AG08396 (cell line): ENCODE measurements around the gene ZCCHC2.

ENCODE experiments used
- DNase-seq: peaks from one replicate; pipeline ENCODE4 v3.0.0; 2012; ENCODE audit warnings: low spot score, mixed read lengths

Gene ZCCHC2

DNA sequence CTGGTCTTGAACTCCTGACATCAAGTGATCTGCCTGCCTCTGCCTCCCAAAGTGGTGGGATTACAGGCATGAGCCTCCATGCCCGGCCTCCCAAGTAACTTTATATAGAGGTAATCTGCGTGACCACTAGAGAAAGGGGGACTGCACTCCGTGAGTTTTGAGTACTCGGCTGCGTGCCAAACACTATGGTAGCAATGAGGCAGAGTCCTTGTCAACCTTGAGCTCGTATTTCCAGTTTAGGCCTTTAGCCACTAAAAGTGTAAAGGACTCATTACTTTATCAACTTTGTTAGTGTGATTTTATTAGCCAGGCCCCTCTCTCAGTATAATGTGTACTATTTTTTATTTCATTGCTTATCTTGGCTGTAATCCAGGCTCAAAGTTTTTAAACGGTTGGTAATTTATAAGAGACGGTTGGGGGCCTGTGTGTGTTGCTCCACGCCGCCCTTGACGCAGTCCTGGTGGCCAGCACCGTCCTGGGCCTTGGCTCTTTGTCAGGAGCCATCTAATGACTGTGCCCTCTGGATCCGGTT, 56.2 kb downstream of the ZCCHC2 start:
- no peak for DNase-seq

DNA sequence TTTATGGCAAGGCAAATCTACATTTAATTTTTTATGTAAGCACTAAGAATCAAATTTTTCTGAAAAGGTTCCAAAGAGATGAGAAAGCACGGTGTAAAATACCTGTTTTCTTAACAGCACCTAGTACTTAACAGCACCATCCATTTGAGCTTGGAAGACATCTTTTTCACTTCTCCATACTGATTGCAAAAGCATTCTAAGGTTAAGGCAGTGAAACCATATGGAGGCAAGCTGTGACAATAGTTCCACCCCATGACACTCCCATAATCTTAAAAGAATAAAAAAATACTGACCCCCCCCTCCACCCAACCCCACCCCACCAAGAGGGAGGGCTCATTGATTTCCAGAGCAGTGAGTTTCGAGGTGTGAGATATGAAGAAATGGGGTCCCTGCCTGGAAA, 60.6 kb downstream of the ZCCHC2 start:
- no peak for DNase-seq

DNA sequence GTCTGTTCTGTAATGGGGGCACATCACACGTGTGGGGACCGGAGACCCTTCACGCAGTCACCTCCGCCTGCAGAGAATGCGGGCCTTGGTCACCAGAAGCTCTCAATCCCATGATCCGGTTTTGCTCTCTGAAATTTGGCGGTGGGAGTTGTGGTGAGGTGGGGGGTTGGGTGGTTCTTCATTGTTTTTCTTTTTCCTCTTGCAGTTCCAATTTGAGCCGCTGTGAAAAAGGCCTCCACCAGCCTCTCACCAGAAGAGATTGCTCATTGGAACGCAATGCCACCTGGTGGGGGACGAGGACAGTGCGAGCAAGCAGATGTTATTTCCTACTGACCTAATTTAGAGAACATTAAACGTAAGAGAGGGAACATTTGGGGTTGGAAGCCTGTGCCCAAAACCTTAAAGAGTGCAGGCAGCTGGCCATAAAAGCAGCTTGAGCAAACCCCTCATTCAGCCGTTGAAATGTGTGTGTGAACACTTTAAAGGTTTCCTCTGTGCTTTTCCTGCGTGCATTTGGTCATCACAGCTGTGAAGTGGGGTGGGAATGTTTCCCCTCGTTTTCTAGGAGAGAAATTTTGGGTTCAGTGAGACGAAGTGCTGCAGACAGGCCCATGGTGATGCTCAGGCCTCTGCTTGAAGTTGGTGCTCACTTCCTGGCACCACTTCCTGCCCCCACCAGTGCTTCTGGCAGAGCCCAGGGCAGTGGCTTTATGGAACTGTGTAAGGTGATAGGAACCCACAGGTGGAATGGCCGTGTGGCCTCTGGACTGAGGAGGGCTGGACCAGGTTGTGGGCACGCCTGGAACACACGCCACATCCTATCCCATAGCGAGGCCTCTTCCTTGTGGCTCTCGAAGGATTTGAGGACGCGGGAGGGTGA, 61.7 kb downstream of the ZCCHC2 start:
- DNase-seq = peak; percentile 88

DNA sequence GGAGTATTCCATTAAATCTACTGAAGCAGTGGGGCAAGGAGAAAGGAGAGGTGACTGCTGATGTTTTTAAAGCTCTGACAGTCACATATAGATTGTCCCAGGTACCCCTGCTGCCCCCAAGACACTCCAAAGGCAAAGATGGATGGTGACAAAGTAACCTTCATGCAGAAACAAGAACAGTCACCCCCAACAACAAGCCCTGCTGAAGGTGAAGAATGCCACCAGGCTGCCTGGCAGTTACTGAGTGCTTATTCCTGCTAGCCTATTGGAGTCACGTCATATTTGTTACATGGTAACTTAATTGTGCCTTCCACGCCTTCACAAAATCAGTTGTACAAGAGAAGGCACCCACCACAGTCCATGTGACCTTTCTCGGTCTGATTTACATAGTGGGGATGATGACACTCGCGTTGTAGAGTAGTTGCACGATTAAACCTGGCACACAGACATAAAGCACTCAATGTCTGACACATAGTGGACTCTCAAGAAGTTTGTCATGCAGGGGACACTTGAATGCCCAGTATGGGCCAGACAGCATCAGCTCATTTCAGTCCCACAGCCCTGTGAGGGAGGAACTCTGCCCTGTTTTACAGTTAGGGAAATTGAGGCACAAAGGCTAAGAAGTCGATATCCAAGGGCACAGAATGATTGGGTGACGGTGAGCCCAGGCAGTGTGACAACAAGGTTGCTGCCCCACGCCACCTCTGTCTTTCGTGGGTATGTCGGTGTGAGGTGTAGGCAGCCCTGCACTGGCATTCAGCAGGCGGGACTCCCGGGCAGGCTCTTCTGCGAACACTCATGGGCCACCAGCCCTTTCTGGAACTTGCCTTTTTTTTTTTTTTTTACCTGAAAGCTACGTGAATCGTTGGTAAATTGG, 62.7 kb downstream of the ZCCHC2 start:
- no peak for DNase-seq

DNA sequence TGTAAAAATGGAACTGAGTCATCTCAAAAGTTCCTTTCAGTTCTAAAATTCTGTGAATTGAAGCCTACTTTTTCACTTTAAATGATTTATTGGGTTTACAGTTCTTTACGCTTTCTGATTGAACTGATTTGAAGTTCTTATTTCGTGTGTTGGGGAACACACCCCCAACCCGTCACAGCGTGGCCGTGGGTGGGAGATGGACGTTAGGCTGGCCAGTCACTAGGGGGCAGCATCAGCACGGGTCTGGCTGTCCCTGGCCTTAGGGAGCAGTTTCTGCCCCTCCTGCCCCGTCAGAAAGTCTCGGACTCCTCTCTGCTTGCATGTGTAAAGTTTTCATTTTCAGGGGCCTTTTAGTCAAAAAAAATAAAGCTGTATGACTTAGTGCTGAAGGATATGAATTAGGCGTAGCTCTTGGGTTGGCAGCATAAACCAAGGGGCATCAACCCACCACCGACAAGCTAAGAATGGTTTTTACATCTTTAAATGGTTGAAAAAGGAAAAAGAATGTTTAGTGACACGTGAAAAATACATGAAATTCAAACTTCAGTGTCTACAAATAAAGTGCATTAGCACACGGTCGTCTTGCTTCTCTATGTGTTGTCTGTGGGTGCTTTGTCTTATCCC, 63.4 kb downstream of the ZCCHC2 start:
- peak; percentile 89 for DNase-seq

DNA sequence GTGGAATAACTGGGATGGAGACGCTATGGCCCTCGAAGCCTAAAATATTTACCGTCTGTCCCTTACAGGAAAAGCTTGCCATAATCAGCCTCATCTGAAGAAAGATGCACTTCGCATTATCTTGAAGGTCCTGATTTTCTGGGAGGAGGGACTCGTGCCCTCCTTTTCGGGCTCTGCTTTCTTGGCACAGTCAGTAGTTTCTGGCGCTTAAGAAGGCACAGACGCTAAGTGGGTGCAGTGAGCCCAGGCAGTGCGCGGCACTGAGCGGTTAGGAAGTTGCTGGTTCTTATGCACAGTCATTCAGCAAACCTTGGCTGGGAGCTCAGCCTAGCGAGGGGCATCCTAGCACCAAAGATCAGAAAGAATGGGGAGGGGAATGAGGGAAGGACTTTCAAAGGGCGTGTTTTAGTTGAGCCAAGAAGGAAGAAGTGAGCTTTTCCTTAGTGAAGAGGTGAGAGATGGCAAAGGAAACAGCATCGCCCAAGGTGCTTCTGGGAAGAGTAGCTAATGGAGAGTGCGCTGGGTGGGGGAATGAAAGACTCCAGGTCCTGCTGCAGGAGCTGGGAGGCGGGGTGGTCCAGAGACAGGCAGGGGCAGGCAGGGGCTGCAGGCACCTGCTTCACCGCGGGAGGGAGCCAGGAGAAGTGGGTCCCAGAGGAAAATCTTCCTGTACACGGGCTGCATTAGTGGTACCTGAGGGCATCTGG, 64.1 kb downstream of the ZCCHC2 start:
- DNase-seq = no peak

DNA sequence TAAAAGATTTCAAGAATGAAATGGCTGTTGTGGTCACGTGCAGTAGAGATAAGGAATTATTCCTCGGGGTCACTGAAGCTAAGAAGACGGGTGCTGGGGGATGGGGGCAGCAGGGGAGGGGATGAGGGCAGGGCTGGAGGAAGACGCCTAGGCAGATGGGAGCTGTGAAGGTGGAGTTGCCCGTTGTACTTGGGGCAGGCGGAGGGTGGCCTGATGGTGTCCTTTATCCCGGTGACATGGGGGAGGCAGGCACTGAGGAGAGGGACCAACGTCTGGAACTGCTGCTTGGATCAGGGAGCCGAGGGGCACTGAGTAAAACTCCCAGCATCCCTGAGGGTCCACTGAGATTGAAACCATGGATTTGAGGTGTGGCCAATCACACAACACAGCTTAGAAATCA, 64.9 kb downstream of the ZCCHC2 start:
- no peak for DNase-seq

DNA sequence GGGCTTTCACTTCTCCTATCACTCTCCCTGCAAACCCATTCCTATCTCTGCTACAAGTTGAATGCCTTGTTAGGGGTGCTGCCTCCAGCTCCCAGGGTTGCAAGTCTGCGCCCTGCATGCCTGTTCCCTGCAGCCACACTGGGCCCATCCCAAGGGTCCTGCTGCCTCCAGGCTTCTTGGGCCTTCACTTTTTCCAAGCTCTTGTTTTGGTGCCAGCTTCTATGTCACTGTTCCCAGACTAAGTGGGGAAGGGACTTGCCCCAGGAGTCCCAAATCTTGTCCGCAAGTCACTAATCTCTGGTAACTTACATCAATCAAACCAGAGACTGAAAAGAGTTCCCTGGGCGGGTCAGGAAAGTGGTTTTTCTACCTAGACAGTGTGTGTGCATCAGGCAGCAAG, 65.4 kb downstream of the ZCCHC2 start:
- no peak for DNase-seq

DNA sequence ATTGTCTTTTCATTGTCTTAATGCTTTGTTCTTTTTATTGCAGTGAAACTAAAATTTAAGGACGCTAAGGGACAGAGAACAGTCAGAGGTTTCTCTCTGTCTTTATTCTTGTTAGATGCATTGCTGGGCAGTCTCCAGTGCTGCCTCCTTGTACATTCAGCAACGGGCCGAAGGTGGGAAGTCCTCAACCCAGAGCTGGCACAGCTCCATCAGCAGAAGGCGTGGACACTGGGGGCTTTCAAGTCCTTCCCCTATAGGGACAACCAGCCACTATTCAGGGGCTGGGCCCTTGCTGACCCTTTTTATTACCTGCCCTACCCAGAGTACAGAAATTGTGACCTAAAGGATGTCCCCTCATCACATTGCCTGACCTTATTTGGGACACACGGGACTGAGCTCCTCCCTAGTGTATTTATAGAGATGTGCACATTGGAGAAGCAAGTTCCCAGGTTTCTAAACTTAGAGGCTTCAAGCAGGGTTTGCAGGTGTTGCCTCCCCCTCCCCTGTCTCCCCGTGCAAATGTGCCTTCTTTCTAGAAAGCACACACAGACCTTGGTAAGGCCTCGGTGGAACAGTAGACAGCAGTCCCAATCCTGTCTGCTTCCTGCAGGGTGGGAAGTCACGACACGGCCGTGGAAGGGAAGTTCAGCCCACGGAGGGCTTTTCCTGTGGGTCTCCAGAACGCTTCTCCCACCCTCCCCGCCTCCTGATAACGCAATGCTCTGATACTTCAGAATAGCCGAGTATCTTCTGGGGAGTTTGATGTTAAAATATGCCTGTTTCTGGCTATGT, 68.2 kb downstream of the ZCCHC2 start:
- DNase-seq = no peak

DNA sequence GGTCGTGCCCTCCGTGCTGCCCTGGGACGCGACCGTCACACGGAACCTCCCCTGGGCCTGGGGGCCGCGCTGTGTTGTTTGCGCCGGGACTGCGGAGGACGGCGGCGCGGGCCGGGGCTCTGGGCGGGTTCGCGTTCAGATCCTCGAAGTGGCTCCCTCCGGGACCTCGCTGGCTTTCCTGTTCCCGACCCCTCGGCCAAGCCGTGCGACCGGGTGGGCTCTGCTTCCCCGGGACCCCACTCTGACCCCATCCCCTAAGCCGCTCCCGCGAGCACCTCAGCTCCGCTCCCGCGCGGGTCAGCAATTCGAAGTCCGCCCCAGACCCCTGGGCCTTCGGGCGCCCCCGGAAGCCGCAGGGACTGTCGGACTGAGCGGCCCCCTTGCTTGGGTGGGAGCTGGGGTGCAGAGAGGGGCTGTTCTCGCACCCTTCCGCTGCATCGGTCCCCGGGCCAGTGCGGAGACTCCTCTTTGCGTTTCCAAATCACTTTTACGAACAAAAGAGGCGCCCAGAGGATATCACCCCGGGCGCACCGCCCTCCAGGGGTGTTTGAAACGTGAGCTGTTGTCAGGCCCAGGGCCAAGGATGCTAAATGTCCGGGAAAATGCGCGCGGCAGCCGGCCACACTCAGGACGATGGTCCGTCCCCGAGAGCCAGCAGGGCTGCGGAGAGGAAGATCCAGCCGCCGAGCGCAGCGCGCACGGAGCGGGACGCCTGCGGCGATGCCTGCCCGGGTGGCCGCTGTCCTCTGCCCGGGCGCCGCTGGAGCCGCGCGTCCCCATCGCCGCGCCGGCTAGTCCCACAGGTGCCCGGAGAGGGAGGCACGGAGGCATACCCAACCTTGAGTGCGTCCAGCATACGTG, 73.5 kb downstream of the ZCCHC2 start:
- DNase-seq = peak; percentile 49

DNA sequence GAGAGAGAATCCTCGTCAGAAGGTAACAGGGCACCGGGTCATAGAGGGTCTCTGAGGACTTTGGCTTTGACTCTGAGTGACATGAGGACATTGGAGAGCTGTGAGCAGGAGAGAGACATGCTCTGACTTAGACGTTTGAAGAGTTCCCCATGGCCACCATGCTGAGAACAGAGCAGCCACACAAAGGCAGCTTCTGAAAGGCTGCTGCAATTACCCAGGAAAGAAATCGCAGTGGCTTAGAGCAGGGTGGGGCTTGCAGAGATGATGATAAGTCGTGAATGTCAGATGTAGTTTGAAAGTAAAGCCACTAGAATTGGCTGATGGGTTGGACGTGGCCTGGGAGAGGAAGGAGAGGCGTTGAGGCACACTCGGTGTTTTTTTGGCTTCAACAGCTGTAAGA, 79.0 kb downstream of the ZCCHC2 start:
- DNase-seq = no peak

DNA sequence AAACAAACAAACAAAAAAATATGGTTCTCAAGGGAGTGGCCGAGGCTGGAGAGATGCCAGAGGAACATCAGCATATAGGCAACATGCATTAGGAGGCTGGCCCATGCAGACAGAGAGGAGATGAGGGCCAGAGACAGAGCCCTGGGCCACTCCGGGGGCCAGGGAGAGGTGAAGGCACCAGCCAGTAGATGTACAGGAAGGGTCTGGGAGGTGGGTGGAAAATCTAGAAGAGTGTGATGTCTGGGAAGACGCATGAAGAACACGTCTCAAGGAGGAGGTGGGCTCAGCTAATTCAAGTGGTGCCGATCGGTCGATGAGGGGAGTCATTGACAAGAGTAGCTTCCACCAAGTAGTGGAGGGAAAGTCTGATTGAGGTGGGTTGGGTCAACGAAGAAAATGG, 79.9 kb downstream of the ZCCHC2 start:
- DNase-seq = no peak

DNA sequence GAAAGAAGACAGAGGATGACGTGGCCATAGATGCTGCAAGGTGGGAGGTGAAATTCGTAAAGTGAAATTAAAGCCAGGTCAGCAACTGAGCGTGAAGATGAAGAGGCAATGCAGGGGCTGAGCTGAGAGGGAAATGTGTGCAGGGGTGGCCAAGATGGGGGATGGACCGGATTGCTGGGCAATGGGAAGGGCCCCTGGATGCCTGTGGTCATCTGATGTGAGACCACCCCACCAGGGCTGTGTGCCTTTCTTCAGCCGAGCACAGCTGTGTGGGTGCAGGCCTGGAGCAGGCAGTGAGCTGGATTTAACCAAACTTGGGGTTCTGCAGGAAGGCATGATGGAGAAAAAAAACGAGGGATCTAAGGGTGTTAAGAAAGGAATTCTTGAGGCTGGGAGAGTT, 80.4 kb downstream of the ZCCHC2 start:
- no peak for DNase-seq

DNA sequence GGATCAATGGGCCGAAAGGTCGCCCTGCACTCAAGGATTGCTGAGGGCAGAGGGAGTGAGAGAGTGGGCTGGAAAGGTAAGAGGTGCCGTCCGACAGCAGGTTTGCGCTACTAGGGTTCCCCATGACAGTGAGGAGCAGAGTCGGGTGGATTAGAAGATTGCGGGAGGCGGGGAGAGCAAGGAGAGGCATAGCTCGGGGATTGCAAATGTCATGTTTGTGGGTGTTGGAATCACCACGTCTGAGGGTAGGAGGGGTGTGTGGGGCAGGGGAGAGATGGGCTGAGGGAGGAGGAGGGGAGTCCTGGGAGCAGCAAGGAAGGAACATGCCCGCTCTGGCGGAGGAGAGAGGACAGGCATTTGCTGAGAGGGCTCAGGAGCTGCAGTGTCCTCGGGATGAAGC, 81.2 kb downstream of the ZCCHC2 start:
- DNase-seq = no peak

DNA sequence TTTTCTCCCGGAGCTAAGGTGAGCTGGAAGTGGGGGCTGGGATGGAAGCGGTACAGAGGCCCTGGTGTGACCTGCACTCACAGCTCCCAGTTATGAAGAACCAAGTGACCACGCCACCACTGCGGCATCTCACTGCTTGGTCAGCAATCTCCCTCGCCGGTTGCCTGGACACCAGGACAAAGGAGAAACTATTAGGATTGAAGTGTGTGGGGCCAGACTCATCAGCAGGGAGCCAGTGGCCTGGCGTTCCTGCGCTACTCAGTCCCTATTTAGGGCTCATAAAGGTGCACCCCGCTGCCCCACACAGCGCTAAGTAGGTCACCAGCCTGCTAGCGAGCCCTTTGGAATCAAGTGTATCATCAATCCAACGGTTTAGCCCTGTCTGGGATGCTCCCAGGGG, 82.9 kb downstream of the ZCCHC2 start:
- DNase-seq = no peak

DNA sequence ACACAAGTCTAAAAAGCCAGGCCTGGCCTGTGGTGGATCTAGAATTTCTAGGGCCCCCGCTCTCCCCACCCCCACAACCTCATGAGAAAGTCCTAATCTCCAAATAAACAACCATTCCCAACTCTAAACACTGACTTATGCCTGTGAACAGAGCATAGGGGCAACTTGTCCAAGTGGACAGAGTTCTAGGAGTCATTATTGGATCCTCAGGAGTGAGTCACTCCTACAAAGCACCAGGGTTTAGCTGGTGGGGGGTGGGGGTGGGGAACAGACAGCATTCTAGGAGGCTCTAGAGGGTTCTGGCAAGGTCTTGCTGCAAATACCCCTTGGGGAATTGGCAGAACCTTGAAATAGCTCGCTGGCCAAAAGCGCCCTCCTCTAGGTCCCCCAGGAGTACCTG, 83.3 kb downstream of the ZCCHC2 start:
- DNase-seq = peak; percentile 50

DNA sequence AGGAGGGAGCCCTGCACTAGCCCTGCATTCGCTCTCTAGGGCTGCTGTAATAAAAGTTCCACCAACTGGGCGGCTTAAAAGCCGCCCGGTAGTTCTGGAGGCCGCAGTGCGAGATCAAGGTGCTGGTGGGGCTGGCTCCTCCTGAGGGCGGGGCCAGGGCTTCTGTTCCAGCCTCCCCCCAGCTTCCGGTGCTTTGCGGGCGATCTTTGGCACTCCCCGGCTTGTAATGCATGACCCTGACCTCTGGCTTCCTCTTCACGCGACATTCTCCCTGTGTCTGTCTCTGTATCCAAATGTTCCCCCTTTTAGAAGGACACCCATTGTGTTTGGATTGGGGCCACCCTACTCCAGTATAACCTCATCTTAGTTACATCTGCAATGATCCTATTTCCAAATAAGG, 84.5 kb downstream of the ZCCHC2 start:
- DNase-seq = no peak

DNA sequence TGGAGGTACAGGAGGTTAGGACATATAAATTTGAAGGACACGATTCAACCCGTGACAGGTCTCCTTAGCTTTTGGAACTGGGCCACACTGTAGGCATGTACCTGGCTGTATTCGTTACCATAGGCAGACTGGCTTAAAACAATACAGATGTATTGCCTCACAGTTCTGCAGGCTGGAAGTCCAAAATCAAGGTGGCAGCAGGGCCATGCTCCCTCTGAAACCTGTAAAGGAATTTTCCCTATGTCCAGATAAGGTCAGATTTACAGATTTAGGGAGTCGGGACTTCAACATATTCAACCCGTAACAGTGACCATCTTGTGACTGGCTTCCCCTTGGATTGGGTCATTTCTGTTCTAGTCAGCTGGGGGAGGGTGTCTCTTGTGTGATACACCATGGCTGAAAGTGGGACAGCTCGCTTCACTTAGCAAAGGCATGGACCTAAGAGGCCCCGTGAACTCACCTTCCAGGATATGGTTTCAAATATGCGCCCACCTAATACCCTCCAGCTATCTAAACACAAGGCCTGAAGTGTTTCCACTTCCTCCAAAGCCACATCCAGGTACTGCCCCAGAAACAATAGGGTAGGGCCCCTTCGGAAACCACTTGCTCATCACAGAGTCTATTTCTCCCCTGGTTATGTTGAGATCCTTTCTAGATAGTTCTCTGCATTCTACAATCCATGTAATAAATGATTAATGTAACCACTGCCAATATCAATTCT, 85.0 kb downstream of the ZCCHC2 start:
- no peak for DNase-seq

DNA sequence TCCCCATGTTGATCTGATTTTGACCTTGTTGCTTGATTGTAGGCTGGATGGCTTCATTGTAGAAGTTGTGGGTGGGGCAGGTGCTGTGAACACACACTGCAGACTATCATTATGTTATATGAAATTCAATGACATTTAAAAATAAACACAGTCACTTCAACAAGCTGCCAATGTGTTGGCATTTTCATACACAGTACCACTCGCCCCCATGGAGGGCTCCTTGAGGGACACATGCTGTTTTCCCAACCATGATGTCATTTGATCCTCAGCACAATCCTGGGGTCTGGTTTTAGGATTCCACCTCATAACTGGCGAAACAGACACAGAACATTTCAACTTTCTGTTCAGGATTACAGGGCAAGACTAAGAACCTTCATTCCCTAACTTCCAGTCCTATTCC, 86.9 kb downstream of the ZCCHC2 start:
- DNase-seq = no peak

DNA sequence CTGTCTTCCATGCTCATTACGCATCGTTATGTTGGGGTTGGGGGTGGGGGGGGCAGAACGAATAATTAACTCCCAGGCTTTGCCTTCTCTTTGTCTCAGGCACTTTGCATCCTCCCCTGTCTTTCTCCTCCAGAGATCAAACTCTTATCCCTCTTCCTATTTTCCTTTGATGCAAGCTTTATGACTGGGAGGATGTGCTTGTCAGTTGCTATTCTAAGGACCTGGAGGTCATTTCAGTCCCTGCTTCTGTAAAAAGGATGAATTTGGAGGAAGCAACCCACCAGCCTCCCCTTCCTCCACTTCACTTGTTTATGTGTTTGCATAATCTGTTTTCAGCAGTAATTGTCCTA, 87.5 kb downstream of the ZCCHC2 start:
- no peak for DNase-seq
